ENCODE data around the gene PHYHIPL.

GRCh38 chr10:59179068-59179467 is 2.6 kb downstream of the PHYHIPL start:
- TF ChIP-seq REST (IDR thresholded peaks at IDR 0.05; ENCODE audit: low read depth) (no peak), RAD21 (IDR thresholded peaks at IDR 0.05; ENCODE audit: low read depth) (no peak), TCF12 (IDR thresholded peaks at IDR 0.05; ENCODE audit: low read depth) (no peak), EP300 (IDR thresholded peaks at IDR 0.05; ENCODE audit: borderline replicate concordance) (no peak), TAF1 (IDR thresholded peaks at IDR 0.05; ENCODE audit: low read depth) (no peak), CREB1 (IDR thresholded peaks at IDR 0.05; ENCODE audit: low read depth) (no peak)
